Endothelial cell of umbilical vein (primary cell): ENCODE measurements around the gene GPBAR1. TPM values are rescaled to one million over a fixed set of nuclear protein-coding genes. Genes with fewer than 3 reads are reported as not detected.
A peak's percentile ranks its signal among the peaks of the same experiment; 100 is the strongest.

Experiments
- BruUV-seq: library from RNA; stranded (reverse); fragments of 400-500 nt; replicated peaks from 2 replicates; lab custom pipeline; 2021; lab: Mats Ljungman, UMichigan
- CTCF ChIA-PET: fragments of 300-600, 350-600 bp; sonication (Branson Sonifier 250); formaldehyde crosslinking; loops from one replicate; lab custom pipeline; 2021; ENCODE audit warnings: antibody characterized with exemption, inconsistent platforms; lab: Charles Lee
- POLR2A ChIA-PET: fragments of 300-600, 350-600 bp; sonication (Branson Sonifier 250); formaldehyde crosslinking; loops from one replicate; lab custom pipeline; 2021; ENCODE audit warnings: antibody characterized with exemption, inconsistent platforms; lab: Charles Lee
- DNase-seq: peaks from one replicate; pipeline ENCODE4 v3.0.0-alpha.2; 2011; ENCODE audit warnings: low read depth, low spot score
- FAIRE-seq: peaks from 2 replicates; lab custom pipeline; 2011; peaks lifted over from hg19 to GRCh38; lab: Jason Lieb, UNC
- H2AFZ ChIP-seq: 2 replicates; pipeline ENCODE4 v1.6.0; 2012; ENCODE audit warnings: low read depth, low read length, control low read depth, inconsistent platforms
- H3K27ac ChIP-seq: 2 replicates; pipeline ENCODE4 v1.5.1; 2011; ENCODE audit warnings: low read depth, mild to moderate bottlenecking, control low read depth, low read length, moderate library complexity; ENCODE audit not compliant: insufficient read depth
- H3K27me3 ChIP-seq, 2 experiments: 2 replicates each; pipeline versions ENCODE4 v1.6.0 to v1.6.1; 2011; ENCODE audit warnings: low read length in 2 of 2, mixed read lengths in 1 of 2; ENCODE audit not compliant: control insufficient read depth in 2 of 2, insufficient read depth in 2 of 2
- H3K36me3 ChIP-seq, 2 experiments: 2 replicates in 1 of 2; 3 replicates in 1 of 2; pipeline ENCODE4 v1.5.1; 2011; ENCODE audit warnings: low read length in 2 of 2, mild to moderate bottlenecking in 1 of 2, moderate library complexity in 1 of 2; ENCODE audit not compliant: control insufficient read depth in 2 of 2, insufficient read depth in 2 of 2; ENCODE audit errors: extremely low read depth in 1 of 2
- H3K4me1 ChIP-seq: 3 replicates; pipeline ENCODE4 v1.5.1; 2011; ENCODE audit warnings: mild to moderate bottlenecking, low read length; ENCODE audit not compliant: control insufficient read depth, insufficient read depth; ENCODE audit errors: extremely low read depth
- H3K4me2 ChIP-seq: 2 replicates; pipeline ENCODE4 v1.6.1; 2011; ENCODE audit warnings: low read length, control low read depth, mixed read lengths; ENCODE audit not compliant: insufficient read depth
- H3K4me3 ChIP-seq, 3 experiments: fragments of 200-600 bp in 1 of 3; sonication (generic), shearing (Covaris generic) in 1 of 3; replicated peaks in 1 of 3; 2 replicates each; pipeline ENCODE4 v1.5.1; 2011 to 2016; ENCODE audit warnings: control low read depth in 3 of 3, low read length in 3 of 3, mild to moderate bottlenecking in 2 of 3, inconsistent platforms in 1 of 3, low read depth in 1 of 3, moderate library complexity in 1 of 3; ENCODE audit not compliant: insufficient read depth in 1 of 3
- H3K79me2 ChIP-seq: 2 replicates; pipeline ENCODE4 v1.6.0; 2012; ENCODE audit warnings: low read length, inconsistent platforms; ENCODE audit not compliant: control insufficient read depth, insufficient read depth
- H3K9ac ChIP-seq: replicated peaks from 2 replicates; pipeline ENCODE3; 2011; ENCODE audit warnings: low read length, control low read depth; ENCODE audit not compliant: insufficient read depth; ENCODE audit errors: extremely low read depth
- H3K9me1 ChIP-seq: replicated peaks from 3 replicates; pipeline ENCODE4 v1.6.0; 2011; ENCODE audit warnings: mild to moderate bottlenecking, low read length; ENCODE audit not compliant: control insufficient read depth, insufficient read depth; ENCODE audit errors: extremely low read depth
- H3K9me3 ChIP-seq: replicated peaks from 2 replicates; pipeline ENCODE4 v1.5.1; 2012; ENCODE audit warnings: low read length, inconsistent platforms; ENCODE audit not compliant: control insufficient read depth, insufficient read depth
- H4K20me1 ChIP-seq: replicated peaks from 2 replicates; pipeline ENCODE3; 2011; ENCODE audit warnings: mild to moderate bottlenecking, low read length; ENCODE audit not compliant: control insufficient read depth, insufficient read depth; ENCODE audit errors: extremely low read depth
- CTCF ChIP-seq, 2 donors: IDR thresholded peaks; 1 replicate in 1 of 2; 2 replicates in 1 of 2; pipeline ENCODE4 v1.5.1; 2011; ENCODE audit warnings: low read length in 2 of 2, mild to moderate bottlenecking in 2 of 2, moderate library complexity in 2 of 2, control low read depth in 1 of 2, inconsistent platforms in 1 of 2, low read depth in 1 of 2; ENCODE audit not compliant: insufficient read depth in 1 of 2; ENCODE audit errors: extremely low read depth in 1 of 2
- MYC ChIP-seq: IDR thresholded peaks from one replicate; pipeline ENCODE4 v1.6.1; 2011; ENCODE audit warnings: mild to moderate bottlenecking, low read depth, low read length
- POLR2AphosphoS5 ChIP-seq: IDR thresholded peaks from 2 replicates; pipeline ENCODE4 v1.6.1; 2012; ENCODE audit warnings: low read depth, mild to moderate bottlenecking, control low read depth, low read length, moderate library complexity; ENCODE audit not compliant: insufficient read depth
- dilution Hi-C: fragments of 300-500 bp; cut with MboI; formaldehyde crosslinking; loops from one replicate; pipeline ENCODE4 v1.15.0; 2019; ENCODE audit warnings: low sequenced_read_pairs; ENCODE audit not compliant: extremely low pct_ligation_motif_present
- intact Hi-C: fragments of 100-400 bp; cut with micrococcal nuclease; formaldehyde crosslinking; loops from one replicate; pipeline ENCODE4 v1.10.0; 2022
- polyA plus RNA-seq, 4 experiments: library from polyadenylated mRNA; depleted of rRNA in 3 of 4; stranded (reverse) in 3 of 4; unstranded in 1 of 4; fragments of >200 nt; gene quantifications; 2 replicates each; pipeline versions ENCODE4 v1.2.1 to v1.2.3, GENCODE V29; 2011 to 2012; ENCODE audit warnings: missing spikeins in 1 of 4
- total RNA-seq: library from RNA; stranded (reverse); gene quantifications from 2 replicates; pipeline ENCODE4 v1.2.3, GENCODE V29; 2021

Gene GPBAR1
- total and polyA plus RNA-seq, 2 donors (not counting 3 experiments of a cell fraction or from before 2014, with no cell fraction given) = 0.14 to 0.75 TPM

DNA sequence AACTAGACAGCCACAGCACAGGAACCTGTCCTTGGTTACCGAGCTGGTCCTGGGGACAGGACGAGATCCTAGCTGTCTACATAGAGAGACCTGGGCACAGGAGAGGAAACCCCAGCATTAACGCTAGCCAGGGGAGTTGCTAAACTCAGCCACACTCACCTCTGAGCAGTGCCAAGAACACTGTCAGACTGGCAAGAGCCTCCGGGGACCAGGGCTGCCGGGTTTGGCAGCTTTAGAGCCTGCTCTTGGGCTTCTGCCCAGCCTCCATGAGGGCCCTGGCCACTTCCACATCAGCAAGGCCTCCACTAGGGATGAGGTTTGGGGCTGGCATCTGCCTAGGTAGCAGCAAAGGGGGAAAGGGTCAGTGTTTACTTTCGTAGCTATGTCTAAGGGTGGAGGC lies 24.8 kb downstream of the GPBAR1 start:
- peaks cover 76% of the 10 kb centered on the region for H3K79me2 ChIP-seq
- no peak overlapping the region for H3K4me3 ChIP-seq
- peaks cover 4 to 8% of the 10 kb centered on the region in 2 experiments for H3K36me3 ChIP-seq
- POLR2A ChIA-PET = no interaction called here
- DNase-seq (no peak), FAIRE-seq (no peak)
- peak overlapping the region; percentile 61 for H3K9ac ChIP-seq
- intact Hi-C loops = loop anchor here (2.0 kb wide), 1 partner anchor 283 kb away; the partner anchor contains the start of genes CNOT9 and USP37
- peak overlapping the region; percentile 29 for H3K4me2 ChIP-seq
- H2AFZ ChIP-seq = no peak overlapping the region
- no peaks in the 10 kb centered on the region for H3K9me1 ChIP-seq
- no peak for TF ChIP-seq CTCF (IDR thresholded peaks at IDR 0.05; ENCODE audit: extremely low read depth in 1 of 2, insufficient read depth in 1 of 2, low read depth in 1 of 2, low read length in 2 of 2)
- TF ChIP-seq MYC = no peak
- TF ChIP-seq POLR2AphosphoS5 = no peak
- H3K9me3 ChIP-seq = no peaks in the 10 kb centered on the region
- BruUV-seq = no TSS peak
- dilution Hi-C loops = no loop called here
- peaks cover 67% of the 10 kb centered on the region for H3K4me1 ChIP-seq
- no peaks in the 10 kb centered on the region for H3K27me3 ChIP-seq
- CTCF ChIA-PET = interaction anchor here (0.8 to 3.2 kb wide), 6 partner anchors 11 to 402 kb away, joined by 3 to 27 read pairs (median 10); partner anchors contain the start of gene CATIP
- H4K20me1 ChIP-seq = no peaks in the 10 kb centered on the region
- peak overlapping the region; percentile 88 for H3K27ac ChIP-seq
